Dedifferentiated amniotic fluid mesenchymal stem cell (primary cell): ENCODE results near the gene SEMA3E.

Source experiments
- DNase-seq: peaks from one replicate; pipeline ENCODE4 v3.0.0-alpha.2; 2016; ENCODE audit errors: extremely low spot score

SEMA3E gene

GRCh38 chr7:83355143-83355542 is 293.8 kb downstream of the SEMA3E start:
- DNase-seq = no peak

GRCh38 chr7:83347945-83348444 is 300.9 kb downstream of the SEMA3E start:
- DNase-seq = peak; percentile 63

- DNase-seq = no peak
Measured at GRCh38 chr7:83339907-83340306, 309.0 kb downstream of the SEMA3E start.

- no peak for DNase-seq
Measured at GRCh38 chr7:83338277-83338950, 310.5 kb downstream of the SEMA3E start.

GRCh38 chr7:83337050-83337449 is 311.9 kb downstream of the SEMA3E start:
- no peak for DNase-seq

- DNase-seq = no peak
Measured at GRCh38 chr7:83326223-83326622, 322.7 kb downstream of the SEMA3E start.

GRCh38 chr7:83325083-83325482 is 323.9 kb downstream of the SEMA3E start:
- no peak for DNase-seq

- no peak for DNase-seq
Measured at GRCh38 chr7:83324596-83324995, 324.3 kb downstream of the SEMA3E start.

- no peak for DNase-seq
Measured at GRCh38 chr7:83321011-83321410, 327.9 kb downstream of the SEMA3E start.

- no peak for DNase-seq
Measured at GRCh38 chr7:83313931-83314330, 335.0 kb downstream of the SEMA3E start.
